GM12872 (cell line): Measurements from ENCODE around the gene SLC22A12.

ENCODE experiments used
- CTCF ChIP-seq: IDR thresholded peaks from 3 replicates; pipeline ENCODE4 v1.5.1; 2011; ENCODE audit warnings: low read depth, mild to moderate bottlenecking, low read length, moderate library complexity; ENCODE audit not compliant: insufficient read depth

The SLC22A12 gene

DNA sequence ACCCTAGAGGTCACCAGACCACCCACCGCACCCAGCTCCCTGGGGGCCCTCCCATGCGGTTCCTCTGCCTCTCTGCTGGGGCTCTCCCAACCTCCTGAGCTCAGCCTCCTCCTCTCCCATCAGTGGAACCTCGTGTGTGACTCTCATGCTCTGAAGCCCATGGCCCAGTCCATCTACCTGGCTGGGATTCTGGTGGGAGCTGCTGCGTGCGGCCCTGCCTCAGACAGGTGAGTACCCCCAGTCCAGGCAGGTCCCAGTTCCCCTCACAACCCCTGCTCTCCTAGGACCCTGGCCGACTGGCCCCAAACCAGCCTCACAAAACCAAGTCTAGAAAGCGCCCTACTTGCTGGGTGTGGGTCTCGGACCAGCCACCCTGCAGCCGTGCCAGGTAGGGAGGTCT, 1.6 kb downstream of the SLC22A12 start:
- no peak for TF ChIP-seq CTCF

DNA sequence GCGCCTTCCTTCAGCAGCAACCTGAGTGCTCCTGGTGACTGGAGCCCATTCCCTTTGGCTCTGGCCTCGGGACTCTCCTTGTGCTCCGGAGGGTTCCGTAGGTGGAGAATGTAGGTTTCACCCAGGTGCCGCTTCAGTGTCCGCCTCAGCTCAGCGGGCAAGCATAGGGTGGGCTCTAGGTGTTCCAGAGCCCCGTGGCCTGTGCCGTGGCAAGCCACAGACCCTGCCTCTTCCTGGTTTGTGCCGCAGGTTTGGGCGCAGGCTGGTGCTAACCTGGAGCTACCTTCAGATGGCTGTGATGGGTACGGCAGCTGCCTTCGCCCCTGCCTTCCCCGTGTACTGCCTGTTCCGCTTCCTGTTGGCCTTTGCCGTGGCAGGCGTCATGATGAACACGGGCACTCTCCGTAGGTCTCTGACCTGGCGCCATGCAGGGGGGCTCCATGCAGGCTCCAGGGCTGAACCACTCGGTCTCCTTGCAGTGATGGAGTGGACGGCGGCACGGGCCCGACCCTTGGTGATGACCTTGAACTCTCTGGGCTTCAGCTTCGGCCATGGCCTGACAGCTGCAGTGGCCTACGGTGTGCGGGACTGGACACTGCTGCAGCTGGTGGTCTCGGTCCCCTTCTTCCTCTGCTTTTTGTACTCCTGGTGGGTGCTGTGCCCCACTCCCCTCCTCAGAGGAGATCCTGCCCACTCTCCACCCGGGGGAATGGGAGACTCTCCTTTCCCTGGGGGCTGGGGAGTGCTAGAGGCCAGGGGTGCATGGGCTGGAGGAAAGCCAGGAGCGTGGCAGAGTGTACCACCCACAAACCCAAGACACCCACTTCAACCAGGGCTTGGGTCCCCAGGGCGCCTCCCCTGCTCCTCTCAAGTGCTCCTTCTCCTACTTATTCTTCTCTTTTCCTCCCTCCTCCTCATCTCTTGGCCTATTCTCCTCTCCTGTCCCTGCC, 2.4 kb downstream of the SLC22A12 start:
- no peak for TF ChIP-seq CTCF

DNA sequence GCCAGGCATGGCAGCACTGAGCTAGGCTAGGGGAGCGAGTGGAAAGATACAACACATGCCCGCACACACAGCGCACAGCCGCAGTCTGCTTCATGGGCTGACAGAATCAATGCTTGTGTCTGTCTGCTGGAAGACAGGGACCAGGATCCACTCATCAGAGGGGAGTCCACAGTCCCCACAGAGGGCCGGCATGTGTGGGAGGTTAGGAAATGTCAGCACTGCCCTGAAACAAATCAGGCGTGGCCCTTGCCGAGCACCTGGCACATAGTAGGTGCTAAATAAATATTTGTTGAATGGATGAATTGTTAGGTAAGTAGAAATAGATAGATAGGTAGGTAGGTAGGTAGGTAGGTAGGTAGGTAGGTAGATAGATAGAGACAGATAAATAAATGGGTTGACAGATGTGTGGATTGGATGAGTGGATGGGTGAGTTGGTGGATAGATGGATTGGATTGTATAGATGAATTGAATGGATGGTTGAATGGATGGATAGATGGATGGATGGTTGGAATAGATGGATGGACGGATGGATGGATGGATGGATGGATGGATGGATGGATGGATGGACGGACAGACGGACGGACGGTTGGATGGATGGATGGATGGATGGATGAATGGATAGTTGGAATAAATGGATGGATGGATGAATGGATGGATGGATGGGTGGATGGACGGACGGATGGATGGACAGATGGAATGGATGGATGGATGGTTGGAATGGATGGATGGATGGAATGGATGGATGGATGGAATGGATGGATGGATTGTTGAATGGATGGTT, 3.3 kb downstream of the SLC22A12 start:
- TF ChIP-seq CTCF: no peak

GRCh38 chr11:64597671-64598101, 6.7 kb downstream of the SLC22A12 start:
- no peak for TF ChIP-seq CTCF

DNA sequence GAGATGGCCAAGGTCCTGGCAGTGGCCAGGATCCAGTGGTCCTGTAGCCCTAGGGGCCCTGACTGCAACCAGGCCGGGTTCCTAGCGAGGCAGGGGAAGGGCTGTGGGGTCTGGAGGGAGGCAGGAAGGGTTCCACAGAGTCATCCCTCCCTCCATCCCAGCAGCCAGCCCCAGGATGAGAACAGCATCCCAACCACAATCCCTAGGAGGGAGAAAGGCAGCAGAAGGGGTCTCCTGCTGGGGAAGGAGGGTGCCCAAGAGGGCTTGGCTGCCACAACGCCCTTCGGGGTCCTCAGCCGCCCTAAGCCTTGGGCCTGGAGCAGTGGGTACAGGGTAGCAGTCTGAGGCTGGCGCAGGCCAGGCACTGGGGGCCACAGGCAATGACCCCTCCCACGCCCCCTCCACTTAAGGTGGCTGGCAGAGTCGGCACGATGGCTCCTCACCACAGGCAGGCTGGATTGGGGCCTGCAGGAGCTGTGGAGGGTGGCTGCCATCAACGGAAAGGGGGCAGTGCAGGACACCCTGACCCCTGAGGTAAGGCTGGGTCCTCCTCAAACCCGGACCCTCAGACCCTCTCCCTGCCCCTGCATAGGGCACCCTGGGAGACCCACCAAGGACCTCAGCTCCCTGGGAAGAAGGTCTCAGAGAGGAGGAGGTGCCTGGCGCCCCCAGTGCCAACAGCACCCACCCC, 7.2 kb downstream of the SLC22A12 start:
- TF ChIP-seq CTCF: no peak

GRCh38 chr11:64598797-64599697, 8.0 kb downstream of the SLC22A12 start:
- TF ChIP-seq CTCF: no peak
